A673 (cell line): ENCODE measurements around the gene TBL2. TPM values are rescaled to one million over a fixed set of nuclear protein-coding genes. Genes with fewer than 3 reads are reported as not detected.
"Not testable (repeated sequence)": the region's sequence is repeated elsewhere in the genome, so short reads cannot be mapped to it uniquely, and the experiment has no call there.

Source experiments
- BruUV-seq: library from RNA; stranded (reverse); fragments of 400-500 nt; replicated peaks from 2 replicates; lab custom pipeline; 2021; lab: Mats Ljungman, UMichigan
- CTCF ChIA-PET: fragments of 300-600 bp; sonication (Branson Sonifier 250); formaldehyde crosslinking; loops from one replicate; lab custom pipeline; 2022; ENCODE audit warnings: antibody characterized with exemption; lab: Charles Lee
- POLR2A ChIA-PET: fragments of 300-600 bp; sonication (Branson Sonifier 250); formaldehyde crosslinking; loops from one replicate; lab custom pipeline; 2022; ENCODE audit warnings: antibody characterized with exemption; ENCODE audit not compliant: low non-redundant PET; lab: Charles Lee
- DNase-seq: peaks from one replicate; pipeline ENCODE4 v3.0.0-alpha.2; 2015; ENCODE audit warnings: low spot score
- H3K27ac ChIP-seq: fragments of 200-600 bp; sonication (generic); 2 replicates; pipeline ENCODE4 v1.5.1; 2016; ENCODE audit warnings: mixed run types, low read depth, mild to moderate bottlenecking, mixed read lengths, antibody characterized with exemption, low read length; ENCODE audit not compliant: poor library complexity, severe bottlenecking
- H3K27me3 ChIP-seq: fragments of 200-600 bp; sonication (generic); replicated peaks from 2 replicates; pipeline ENCODE4 v1.6.1; 2017; ENCODE audit warnings: mixed run types, low read depth, mild to moderate bottlenecking, mixed read lengths, antibody characterized with exemption, low read length; ENCODE audit not compliant: insufficient read depth, poor library complexity
- H3K36me3 ChIP-seq: fragments of 200-600 bp; sonication (generic); 2 replicates; pipeline ENCODE4 v1.6.1; 2016; ENCODE audit warnings: mixed run types, mild to moderate bottlenecking, mixed read lengths, antibody characterized with exemption, low read length; ENCODE audit not compliant: insufficient read depth, poor library complexity, severe bottlenecking
- H3K4me1 ChIP-seq: fragments of 200-600 bp; sonication (generic); 2 replicates; pipeline ENCODE4 v1.6.1; 2017; ENCODE audit warnings: mixed run types, mild to moderate bottlenecking, mixed read lengths, antibody characterized with exemption, low read length; ENCODE audit not compliant: insufficient read depth, poor library complexity, severe bottlenecking
- H3K4me3 ChIP-seq: fragments of 200-600 bp; sonication (generic); 2 replicates; pipeline ENCODE4 v1.5.1; 2016; ENCODE audit warnings: low read depth, mixed run types, mild to moderate bottlenecking, mixed read lengths, low read length; ENCODE audit not compliant: poor library complexity, severe bottlenecking
- H3K9me3 ChIP-seq: fragments of 200-600 bp; sonication (generic); 2 replicates; pipeline ENCODE4 v1.6.1; 2016; ENCODE audit warnings: mixed run types, low read depth, mild to moderate bottlenecking, mixed read lengths, antibody characterized with exemption, low read length; ENCODE audit not compliant: poor library complexity, severe bottlenecking
- EZH2 ChIP-seq: fragments of 200-600 bp; sonication (generic); IDR thresholded peaks from 2 replicates; pipeline ENCODE4 v1.6.1; 2017; ENCODE audit warnings: borderline replicate concordance, low read depth, mild to moderate bottlenecking, mixed read lengths, antibody characterized with exemption, low read length; ENCODE audit not compliant: poor library complexity, severe bottlenecking
- intact Hi-C: fragments of 100-400 bp; cut with micrococcal nuclease; formaldehyde crosslinking; loops from one replicate; pipeline ENCODE4 v1.10.0; 2022; ENCODE audit not compliant: unreplicated experiment
- total RNA-seq: library from RNA; stranded (reverse); gene quantifications from 2 replicates; pipeline ENCODE4 v1.2.3, GENCODE V29; 2021
- TF ChIP-seq, protein P1 (sequence below): fragments of 300-800, 200-600 bp; sonication (generic); conservative IDR thresholded peaks from 2 replicates; pipeline ENCODE4 v1.5.1; 2017; ENCODE audit warnings: low read depth, mild to moderate bottlenecking, antibody characterized with exemption, low read length, moderate library complexity, mixed read lengths

TBL2 gene
- total RNA-seq, 1 experiment from 2014 or later: 51.9 TPM

DNA sequence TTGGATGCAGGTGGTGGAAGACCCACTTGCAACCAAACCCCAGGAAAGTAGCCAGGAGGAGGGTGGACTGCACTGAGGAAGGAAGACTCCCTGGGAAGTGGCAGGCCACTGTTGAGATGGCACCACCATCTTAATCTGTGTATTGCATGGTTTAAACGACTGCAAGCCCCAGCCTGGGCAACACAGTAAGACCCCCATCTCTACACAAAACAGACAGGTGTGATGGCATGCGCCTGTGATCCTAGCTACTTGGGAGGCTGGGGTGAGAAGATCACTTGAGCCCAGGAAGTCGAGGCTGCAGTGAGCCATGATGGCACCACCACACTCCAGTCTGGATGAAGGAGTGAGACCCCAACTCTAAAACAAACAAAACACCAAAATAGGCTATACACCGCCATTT, 11.2 kb downstream of the TBL2 start:
- BruUV-seq: no TSS peak
- DNase-seq: no peak
- TF ChIP-seq, protein P1, sequence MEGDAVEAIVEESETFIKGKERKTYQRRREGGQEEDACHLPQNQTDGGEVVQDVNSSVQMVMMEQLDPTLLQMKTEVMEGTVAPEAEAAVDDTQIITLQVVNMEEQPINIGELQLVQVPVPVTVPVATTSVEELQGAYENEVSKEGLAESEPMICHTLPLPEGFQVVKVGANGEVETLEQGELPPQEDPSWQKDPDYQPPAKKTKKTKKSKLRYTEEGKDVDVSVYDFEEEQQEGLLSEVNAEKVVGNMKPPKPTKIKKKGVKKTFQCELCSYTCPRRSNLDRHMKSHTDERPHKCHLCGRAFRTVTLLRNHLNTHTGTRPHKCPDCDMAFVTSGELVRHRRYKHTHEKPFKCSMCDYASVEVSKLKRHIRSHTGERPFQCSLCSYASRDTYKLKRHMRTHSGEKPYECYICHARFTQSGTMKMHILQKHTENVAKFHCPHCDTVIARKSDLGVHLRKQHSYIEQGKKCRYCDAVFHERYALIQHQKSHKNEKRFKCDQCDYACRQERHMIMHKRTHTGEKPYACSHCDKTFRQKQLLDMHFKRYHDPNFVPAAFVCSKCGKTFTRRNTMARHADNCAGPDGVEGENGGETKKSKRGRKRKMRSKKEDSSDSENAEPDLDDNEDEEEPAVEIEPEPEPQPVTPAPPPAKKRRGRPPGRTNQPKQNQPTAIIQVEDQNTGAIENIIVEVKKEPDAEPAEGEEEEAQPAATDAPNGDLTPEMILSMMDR: no peak
- TF ChIP-seq EZH2: no peak
- H3K4me1 ChIP-seq: no peaks in the 10 kb centered on the region
- ChIA-PET CTCF (interaction anchor here (0.7 kb wide), 1 partner anchor 171 kb away, joined by 3 read pairs; the partner anchor contains the start of gene ABHD11), POLR2A (no interaction called here)
- no peak overlapping the region for H3K27ac ChIP-seq
- intact Hi-C loops: no loop called here
- H3K4me3 ChIP-seq: no peak overlapping the region
- H3K27me3 ChIP-seq: no peaks in the 10 kb centered on the region
- H3K9me3 ChIP-seq: no peaks in the 10 kb centered on the region
- H3K36me3 ChIP-seq: peaks cover 34% of the 10 kb centered on the region

DNA sequence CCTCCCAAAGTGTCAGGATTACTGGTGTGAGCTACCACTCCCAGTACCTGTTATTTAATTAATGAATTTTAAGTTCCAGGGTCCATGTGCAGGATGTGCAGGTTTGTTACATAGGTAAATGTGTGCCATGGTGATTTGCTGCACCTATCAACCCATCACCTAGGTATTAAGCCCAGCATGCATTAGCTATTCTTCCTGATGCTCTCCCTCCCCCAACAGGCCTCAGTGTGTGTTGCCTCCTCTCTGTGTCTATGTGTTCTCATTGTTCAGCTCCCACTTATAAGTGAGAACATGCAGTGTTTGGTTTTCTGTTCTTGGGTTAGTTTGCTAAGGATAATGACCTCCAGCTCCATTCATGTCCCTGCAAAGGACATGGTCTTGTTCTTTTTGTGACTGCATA, 11.9 kb downstream of the TBL2 start:
- H3K9me3 ChIP-seq, BruUV-seq, H3K27me3 ChIP-seq, H3K27ac ChIP-seq, POLR2A ChIA-PET, DNase-seq, intact Hi-C loops, H3K4me1 ChIP-seq: not testable (repeated sequence)
- CTCF ChIA-PET: interaction anchor here (0.6 kb wide), 1 partner anchor 159 kb away, joined by 4 read pairs; no protein-coding TSS in a partner anchor
- H3K4me3 ChIP-seq: peak overlapping the region; percentile 22
- H3K36me3 ChIP-seq: peaks cover 27% of the 10 kb centered on the region

DNA sequence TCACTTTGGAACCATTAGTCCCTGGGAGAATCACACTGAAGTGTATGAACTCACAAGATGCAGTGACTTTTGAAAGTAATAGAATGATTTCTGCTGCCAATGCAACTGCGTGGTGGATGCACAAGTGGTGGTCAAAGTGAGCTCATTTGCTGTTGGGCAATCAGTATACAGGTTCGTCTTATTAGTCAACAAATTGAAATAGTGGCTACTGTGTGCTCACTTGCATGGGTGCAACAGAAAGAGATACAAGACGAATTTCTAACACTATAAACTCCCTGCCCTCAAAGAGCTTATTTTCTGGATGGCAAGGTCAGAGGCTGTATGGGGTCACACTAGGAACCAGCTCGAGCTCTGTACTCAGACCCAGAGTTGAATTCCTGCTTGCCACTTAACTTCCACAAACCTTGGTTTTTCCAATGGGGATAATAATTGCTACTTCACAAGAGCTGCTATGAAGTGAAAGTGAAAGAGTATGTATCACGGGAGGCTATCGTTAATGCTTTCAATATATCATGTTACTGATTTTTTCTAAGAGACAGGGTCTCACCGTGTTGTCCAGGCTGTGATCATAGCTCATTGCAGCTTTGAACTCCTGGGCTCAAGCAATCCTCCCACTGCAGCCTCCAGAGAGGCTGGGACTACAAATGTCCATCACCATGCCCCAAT, 12.6 kb downstream of the TBL2 start:
- no peak for DNase-seq
- no TSS peak for BruUV-seq
- Histone ChIP-seq H3K27me3 (no peaks in the 10 kb centered on the region), H3K27ac (no peak overlapping the region), H3K9me3 (no peaks in the 10 kb centered on the region), H3K4me3 (peak overlapping the region; percentile 22), H3K36me3 (peaks cover 21% of the 10 kb centered on the region), H3K4me1 (no peaks in the 10 kb centered on the region)
- no peak for TF ChIP-seq EZH2
- TF ChIP-seq, protein P1: no peak
- ChIA-PET POLR2A (no interaction called here), CTCF (interaction anchor here (0.6 kb wide), 1 partner anchor 160 kb away, joined by 4 read pairs; no protein-coding TSS in a partner anchor)
- intact Hi-C loops: no loop called here
